GM21717 (cell line): ENCODE results near the gene SETD5.

Source experiments
- ATAC-seq: cut with Tn5 transposase; IDR thresholded peaks from one replicate; pipeline ENCODE4 v1.9.1; 2021; ENCODE audit warnings: mild to moderate bottlenecking, moderate library complexity; ENCODE audit not compliant: unreplicated experiment

The SETD5 gene

GRCh38 chr3:9388562-9389272, 8.7 kb upstream of the SETD5 start:
- ATAC-seq, result no peak

DNA sequence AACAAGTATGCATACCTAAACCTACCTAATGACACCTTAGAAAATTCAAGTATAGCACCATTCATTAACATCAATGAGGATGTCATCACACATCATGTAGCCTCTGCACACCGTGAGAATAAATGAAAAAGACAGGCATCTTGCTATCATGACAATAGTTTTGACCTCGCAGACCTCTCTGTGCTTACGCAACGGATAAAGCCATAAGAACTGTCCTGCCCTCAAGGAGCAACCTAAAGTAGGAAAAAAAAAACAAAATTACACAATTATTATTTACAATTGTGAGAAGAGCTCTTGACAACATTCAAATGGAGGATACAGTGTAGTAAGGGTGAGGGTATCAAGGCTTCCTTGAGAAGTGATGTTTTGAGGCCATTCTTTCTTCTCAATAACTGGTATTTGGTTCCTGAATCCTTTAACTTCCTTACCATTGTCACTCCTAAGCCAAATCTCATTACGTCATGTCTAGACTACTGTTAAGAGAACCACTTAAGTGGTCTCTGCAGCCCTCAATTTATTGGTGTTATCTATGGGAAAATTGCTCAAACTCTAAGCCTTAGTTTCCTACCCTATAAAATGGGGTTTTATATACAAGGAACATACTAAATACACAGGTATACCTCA, 7.0 kb upstream of the SETD5 start:
- no peak for ATAC-seq

DNA sequence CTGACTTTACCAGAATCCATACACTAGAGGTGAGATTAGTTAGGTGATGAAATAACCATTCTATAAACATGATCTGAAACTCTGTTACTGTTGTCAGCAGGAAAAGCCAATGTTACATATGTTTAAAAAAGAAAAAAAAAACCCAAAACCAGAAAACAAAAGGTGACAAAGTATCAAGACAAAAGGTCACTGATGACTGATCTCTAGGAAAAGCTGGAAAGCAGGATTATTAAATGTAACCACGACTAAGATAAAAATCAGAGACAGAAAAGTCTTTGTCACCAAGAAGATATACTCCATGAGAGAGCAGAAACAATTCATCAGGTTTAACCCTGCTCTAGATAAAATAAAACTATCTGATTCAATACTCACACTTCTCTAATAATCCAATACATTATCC, 5.4 kb upstream of the SETD5 start:
- no peak for ATAC-seq

DNA sequence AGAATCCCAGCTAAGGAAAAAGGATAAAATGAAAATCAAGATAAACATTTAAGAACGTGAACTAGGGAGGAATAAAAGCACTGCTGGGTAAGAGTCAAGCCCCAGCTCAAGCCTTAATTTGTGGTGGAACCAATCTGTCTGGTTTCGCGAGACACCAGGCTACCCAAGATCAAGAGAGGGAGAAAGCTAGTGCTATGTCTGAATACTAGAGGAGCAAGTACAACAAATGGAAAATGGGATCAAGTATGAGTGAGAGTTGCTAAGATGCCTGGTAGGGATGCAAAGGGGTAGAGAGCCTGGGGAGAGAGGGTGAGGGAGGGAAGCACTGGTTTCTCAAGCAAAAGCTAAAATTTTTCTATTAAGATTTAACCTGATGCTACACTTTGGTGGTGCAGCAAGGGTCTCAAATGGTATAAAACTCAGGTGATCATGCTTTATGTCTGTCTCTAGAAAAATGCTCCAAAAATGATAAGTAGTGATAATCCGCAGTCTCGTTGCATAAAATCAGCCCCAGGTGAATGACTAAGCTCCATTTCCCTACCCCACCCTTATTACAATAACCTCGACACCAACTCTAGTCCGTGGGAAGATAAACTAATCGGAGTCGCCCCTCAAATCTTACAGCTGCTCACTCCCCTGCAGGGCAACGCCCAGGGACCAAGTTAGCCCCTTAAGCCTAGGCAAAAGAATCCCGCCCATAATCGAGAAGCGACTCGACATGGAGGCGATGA, 1.7 kb upstream of the SETD5 start:
- ATAC-seq, result no peak

- ATAC-seq, result peak; percentile 36
These were observed 1.1 kb upstream of the SETD5 start for GRCh38 chr3:9396301-9396631.

- peak; percentile 77 for ATAC-seq
These were observed 633 bp upstream of the SETD5 start for GRCh38 chr3:9396632-9397331.

DNA sequence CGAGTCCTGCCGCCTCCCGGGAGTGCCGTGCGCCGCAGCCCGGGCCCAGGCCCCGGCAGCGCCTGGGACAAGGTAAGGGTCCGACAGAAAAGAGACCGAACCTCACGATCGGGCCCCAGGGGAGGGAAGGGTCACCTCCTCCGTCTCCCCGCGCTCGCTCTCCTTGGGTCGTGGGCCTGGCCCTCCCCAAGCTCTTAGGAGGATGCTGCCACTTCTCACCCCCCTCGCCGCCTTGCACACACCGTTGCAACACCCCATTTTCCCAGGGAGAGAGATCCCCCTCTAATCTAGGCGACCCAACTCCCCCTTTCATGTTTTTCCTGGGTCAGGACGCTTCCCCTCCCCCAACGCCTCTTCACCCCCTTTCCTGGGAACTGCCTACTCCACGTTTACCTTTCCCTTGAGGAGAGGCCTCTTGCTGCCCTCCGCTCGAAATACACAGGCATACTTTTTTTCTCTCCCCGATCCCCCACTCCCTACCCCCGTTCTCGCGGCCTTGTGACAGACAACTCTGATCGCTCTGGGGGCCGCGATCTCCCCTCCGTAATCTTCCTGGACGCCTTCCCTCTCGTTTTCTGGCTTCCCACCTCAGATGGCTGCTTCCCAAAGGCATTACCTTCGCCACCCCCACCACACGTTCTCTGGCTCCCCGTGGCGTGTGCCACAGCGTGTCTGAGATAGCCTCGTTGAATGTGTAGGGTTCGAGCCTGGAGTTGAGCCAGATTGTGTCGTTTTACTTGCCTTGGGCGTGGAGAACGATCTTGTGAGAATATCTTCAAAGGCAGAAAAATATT, 688 bp downstream of the SETD5 start:
- no peak for ATAC-seq

DNA sequence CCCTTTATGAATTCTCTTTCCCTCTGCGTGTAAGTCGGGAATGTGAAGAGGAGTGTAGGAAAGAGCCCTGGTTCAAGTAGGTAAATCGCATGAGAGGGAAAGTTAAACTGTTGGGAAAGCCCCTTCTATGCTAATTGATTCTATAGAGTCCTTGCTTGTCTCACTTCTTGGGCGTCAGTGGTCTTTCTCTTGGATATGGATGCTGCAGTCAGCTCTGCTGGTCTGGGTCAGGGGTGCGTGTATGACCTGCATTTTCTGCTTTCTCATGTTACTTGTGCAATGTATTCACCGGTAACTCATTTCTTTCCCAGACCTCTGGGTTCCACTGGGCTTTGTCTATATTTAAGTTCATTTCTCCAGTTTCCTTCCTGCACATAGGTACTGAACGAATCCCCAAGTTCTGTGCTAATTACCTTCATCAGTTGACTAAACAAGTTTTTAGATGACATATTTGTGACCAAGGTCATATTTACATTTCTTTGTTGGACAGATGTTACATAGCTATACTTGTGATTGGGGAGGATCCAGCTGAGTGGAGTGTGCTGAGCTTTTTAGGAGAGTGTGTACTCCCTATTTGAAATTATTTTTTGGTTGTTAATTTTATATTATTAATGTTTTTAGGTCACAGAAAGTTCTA, 1.4 kb downstream of the SETD5 start:
- ATAC-seq, result no peak

DNA sequence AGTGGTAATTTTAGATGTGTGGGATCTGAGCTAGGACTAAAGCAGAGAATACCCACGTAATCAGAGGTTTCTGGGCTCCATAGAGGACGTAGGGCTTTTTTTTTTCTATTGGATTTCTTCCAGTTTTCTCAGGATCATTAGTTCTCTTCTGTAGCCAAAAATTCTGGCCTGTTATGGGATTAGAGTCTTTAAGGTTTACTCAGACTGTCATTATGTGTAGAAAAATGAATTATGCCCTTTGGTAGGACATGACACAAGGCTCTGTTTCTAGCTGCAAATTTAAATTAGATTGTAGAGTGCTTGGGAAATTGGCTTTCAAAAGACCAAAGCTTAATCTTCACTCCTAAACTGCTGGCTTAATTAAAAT, 1.9 kb downstream of the SETD5 start:
- no peak for ATAC-seq

GRCh38 chr3:9399746-9400145, 2.3 kb downstream of the SETD5 start:
- no peak for ATAC-seq

GRCh38 chr3:9400616-9401015, 3.2 kb downstream of the SETD5 start:
- ATAC-seq, result no peak

DNA sequence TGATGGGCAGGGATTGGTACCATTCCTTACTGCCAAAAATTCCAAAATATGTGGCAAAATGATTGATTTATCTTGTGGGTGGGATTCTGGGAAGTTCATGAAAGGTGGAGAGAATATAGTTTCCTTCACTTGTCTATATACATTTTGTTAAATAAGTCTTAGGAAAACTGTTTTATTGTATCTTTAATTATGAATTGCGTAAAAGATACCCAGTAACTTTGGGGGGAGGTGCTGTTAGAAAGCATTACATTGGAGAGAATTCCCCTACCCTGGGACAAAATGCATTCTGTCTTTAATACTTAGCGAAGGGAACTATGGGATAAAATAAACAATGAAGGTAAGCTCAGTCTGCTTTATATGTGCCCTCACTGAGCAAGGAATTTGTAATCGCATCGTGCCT, 4.6 kb downstream of the SETD5 start:
- no peak for ATAC-seq

- ATAC-seq, result no peak
These were observed 5.2 kb downstream of the SETD5 start for GRCh38 chr3:9402410-9403228.

DNA sequence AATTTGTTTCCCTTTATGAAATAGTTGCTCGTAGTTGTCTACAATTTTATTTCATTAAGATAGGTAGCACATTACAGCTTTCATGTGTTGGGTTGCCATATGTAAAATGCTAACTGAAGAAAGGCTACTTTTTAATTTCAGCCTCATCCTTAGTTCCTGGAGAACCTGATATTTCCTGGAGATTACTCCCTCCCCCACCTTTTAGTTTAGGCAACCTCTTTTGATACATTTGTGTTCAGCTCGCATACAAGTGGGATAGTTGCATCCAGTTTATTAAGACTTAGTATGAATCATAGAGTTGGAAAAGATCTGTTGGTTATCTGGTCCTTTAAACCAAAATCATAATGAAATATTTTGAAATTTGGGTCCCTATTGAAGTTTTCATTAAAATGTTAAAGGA, 6.0 kb downstream of the SETD5 start:
- no peak for ATAC-seq

DNA sequence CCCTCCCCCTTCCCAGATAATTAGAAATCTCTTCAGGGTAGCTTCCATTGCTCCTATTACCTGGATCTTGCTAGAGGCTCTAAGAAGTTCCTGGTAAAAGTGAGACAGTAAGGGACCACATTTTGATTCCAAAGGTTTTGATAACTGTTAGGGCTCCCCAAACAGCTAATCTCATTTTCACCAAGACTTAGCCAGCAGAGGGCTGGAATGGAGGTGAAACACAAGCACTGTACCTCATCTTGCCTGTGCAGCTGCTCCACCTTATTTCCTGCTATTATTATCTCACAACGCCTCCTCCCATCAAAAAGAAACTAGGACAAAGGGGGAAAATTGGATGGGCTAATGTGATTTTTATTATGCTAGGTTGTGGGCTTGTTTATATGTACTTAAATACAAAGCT, 7.3 kb downstream of the SETD5 start:
- no peak for ATAC-seq

- no peak for ATAC-seq
These were observed 8.3 kb downstream of the SETD5 start for GRCh38 chr3:9405756-9406155.

- ATAC-seq, result no peak
These were observed 9.6 kb downstream of the SETD5 start for GRCh38 chr3:9406856-9407626.

DNA sequence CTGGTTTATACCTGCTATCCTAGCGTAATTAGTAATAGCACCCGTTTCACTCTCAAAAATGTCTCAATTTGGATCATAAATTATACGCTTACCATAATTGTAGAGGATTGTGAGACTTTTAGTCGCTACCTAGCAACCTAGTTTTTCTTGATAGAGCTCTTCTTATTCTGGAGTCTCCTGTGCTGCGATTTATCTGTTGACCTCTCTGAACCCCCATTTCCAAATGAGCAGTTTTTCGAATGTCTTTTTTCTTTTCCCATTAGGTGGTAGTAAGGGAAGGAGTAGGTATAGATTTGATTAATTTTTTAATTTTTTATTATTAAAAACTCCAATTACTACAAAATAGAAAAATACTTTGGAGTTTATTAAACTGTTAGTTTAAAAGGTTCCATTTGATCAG, 10.6 kb downstream of the SETD5 start:
- no peak for ATAC-seq

DNA sequence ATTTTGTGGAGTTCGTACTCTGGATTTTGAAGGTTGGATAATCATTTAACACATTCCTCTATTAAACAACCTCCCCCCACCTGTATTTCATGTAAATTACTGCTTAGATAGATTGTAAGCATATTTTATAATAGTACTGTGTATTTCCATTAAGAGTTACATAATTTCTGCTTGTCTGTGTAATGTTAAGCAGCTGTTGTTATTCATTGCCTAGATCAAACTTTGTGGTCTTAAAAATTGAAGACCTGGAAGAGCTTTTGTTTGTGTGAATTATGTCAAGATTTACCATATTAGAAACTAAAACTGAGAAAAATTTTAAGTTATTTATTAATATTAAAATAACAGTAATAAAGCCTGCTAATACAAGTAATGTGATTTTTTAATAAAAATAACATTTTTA, 11.1 kb downstream of the SETD5 start:
- ATAC-seq, result no peak
